ENCODE measurements around the gene POU2F3.

Gene POU2F3

DNA sequence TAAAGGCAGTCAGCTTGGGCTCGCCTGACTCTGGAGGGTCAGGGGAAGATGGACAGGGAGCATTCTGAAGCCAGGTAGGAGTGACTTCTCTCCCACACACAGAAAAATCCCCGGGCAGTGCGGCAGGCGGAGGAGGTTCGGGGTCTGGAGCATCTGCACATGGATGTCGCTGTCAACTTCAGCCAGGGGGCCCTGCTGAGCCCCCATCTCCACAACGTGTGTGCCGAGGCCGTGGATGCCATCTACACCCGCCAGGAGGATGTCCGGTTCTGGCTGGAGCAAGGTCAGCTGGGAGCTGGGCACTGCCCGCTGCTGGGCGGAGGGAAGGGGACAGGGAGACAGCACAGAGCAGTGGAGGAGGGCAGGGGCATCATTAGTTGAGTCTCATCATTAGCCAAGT lies 13.2 kb upstream of the POU2F3 start:
- DNase-seq (ENCODE audit: low spot score): no peak

DNA sequence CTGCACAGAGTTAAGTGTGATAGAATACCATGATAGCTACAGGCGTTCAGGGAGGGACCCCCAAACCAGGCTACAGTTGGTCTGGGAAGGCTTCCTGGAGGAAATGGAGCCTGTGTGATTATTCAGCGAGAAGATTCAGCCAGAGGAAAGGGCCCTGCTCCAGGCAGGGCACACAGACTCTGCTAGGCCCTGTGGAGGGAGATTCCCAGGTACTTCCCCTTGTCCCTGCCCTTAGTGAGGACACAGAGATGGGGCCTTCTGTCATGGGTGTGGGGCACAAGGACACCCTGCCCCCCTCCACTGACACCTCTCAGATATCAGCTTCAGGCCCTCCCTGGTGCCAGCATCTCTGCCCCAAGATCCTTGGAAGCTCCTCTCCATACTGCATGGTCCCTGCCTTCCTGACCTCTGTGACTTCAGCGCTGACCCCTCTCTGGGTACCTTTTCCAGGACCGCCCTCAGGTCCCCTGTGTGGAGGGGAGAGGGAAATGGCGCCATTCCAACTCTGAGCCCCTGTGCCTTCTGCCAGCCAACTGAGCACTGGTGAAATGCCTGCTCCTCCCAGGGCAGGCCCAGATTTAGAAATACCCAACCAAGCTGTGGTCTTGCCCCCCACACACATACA lies 12.6 kb upstream of the POU2F3 start:
- DNase-seq (ENCODE audit: low spot score): no peak

DNA sequence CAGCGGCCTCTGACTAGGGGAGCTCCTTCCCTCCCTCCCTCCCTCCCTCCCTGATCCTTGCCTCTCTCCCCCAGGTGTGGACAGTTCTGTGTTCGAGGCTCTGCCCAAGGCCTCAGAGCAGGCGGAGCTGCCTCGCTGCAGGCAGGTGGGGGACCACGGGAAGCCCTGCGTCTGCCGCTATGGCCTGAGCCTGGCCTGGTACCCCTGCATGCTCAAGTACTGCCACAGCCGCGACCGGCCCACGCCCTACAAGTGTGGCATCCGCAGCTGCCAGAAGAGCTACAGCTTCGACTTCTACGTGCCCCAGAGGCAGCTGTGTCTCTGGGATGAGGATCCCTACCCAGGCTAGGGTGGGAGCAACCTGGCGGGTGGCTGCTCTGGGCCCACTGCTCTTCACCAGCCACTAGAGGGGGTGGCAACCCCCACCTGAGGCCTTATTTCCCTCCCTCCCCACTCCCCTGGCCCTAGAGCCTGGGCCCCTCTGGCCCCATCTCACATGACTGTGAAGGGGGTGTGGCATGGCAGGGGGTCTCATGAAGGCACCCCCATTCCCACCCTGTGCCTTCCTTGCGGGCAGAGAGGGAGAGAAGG lies 11.1 kb upstream of the POU2F3 start:
- DNase-seq (ENCODE audit: low spot score): peak; percentile 58

DNA sequence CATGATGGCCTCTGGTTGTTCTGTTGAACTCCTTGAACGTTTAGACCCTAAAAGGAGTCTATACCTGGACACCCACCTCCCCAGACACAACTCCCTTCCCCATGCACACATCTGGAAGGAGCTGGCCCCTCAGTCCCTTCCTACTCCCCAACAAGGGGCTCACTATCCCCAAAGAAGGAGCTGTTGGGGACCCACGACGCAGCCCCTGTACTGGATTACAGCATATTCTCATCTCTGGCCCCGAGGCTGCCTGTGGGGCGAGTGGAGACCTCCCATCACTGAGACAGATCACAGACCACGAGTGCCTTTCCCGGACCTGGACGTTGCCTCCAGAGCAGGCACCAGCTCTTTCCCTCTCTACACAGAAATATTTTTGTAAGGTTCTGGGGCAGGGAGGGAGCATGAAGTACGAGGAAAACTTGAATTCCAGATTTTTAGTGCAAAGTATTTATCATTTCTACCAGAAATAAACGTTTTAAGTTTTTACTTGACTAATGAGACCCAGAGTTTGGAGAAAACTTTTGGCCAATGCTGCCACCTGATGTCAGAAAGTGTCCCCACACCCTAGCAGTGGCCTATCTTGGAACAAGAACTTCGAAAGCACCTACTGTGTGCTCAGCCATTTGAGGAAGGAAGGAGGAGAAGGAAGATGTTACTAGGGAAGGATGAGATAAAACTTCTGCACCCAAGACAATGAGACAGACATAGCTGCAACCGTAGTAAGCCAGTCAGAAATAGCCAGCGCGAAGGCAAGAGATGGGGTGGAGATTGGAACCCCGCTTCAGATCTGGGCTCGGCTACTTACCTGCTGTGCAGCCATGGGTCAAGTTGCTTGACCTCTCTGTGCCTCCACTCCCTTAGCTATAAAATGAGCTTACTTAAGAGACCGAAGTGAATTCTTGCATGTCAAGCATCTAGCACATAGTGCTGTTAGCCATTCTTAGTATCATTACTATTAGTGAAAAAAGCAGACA lies 10.2 kb upstream of the POU2F3 start:
- no peak for DNase-seq (ENCODE audit: low spot score)

- DNase-seq (ENCODE audit: low spot score): no peak
Measured at GRCh38 chr11:120230433-120231071, 9.4 kb upstream of the POU2F3 start.

- no peak for DNase-seq (ENCODE audit: low spot score)
Measured at GRCh38 chr11:120231963-120232362, 8.0 kb upstream of the POU2F3 start.

GRCh38 chr11:120233207-120233803 lies 6.6 kb upstream of the POU2F3 start:
- DNase-seq (ENCODE audit: low spot score): no peak

- peak; percentile 58 for DNase-seq (ENCODE audit: low spot score)
Measured at GRCh38 chr11:120235024-120235628, 4.8 kb upstream of the POU2F3 start.

DNA sequence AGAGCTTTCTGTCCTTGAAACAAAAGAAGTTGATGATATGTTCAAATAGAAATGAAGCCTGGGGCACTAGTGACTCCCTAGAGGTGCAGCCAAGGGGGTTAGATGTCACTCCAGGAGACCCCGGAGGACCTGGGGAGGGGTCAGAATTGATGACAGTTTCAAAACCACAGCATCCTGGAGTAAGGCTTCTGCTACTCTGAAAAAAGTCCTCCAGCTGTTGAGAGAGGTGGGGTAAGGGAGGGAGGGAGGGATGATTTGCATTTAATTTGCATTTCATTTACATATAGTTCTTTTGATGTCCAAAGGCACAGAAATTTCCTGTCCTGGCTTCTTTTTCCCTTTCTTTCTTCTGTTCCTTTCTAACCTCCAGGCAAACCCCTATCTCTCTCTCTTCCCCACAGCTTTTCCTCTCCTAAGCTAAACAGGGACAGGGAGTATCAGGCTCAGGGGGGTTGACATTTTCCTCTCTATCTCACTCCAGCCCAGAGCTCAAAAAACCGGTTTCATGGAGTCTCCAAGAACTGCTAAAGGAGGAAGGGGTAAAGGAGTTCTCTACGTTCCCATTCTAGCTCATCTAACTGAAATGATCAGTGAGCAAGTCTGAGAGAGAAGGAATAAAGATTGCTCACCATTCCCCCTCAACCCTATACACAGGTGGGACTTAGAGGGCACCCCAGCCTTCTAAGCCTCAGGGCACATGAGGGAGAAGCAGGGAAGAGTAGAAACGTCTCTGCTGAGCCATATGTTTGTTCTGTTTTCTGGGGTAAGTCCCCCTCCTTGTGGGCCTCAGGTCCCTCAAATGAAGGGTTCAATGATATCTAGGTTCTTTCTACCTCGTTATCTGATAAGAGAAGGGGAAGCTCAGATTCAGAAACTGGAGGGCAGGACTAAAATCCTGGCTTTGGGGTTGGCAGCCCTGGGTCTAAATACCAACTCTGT lies 3.5 kb upstream of the POU2F3 start:
- no peak for DNase-seq (ENCODE audit: low spot score)

DNA sequence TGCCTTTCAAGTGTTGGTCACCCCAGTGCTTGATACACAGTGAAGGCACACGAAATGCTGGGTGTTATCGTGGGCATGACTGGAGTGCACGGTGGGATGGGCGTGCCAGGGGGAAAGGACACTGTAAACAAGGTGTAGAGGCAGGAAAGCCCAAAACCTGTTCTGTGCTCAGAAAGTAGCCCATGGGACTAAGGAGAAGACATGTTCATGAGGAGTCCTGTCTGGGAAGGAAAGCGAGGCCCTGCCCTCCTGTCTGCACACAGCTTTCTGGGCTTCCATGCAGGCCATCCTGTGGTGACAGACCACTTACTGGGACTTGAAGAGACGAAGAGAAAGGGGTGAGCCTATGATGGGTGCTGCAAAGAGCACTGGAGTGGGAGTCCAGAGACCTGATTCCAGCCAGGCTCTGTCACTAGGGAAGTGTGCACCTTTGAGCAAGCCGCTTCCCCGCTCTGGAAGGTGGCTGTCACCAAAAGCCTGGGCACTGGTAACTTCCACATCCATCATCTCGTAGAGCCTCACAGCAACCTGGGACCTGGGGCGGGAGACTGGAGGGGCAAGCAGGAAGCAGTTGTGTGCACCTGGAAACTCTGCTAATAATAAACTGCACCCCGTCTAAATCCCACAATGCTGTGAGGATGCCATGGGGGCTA lies 846 bp upstream of the POU2F3 start:
- no peak for DNase-seq (ENCODE audit: low spot score)

GRCh38 chr11:120240866-120241265 lies 926 bp downstream of the POU2F3 start:
- DNase-seq (ENCODE audit: low spot score): no peak

DNA sequence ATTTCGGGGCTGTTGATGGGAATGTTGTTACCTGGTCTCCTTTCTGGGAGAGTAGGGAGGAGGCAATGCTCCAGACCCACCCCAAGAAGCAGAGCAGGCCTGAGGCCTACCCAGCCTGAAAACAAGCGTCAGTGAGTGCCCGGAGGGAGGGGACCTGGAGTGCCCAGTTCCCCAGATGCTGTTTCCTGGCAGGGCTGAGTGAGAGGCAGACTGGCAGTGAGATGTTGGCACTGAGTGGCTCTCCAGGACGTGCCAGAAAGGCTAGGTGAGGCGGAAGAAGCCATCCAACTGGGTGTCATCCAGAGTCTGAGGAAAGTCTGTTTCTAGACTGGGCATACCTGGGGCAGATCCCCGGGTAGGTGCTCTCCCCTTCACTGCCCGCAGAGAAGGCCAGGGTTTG lies 1.3 kb downstream of the POU2F3 start:
- DNase-seq (ENCODE audit: low spot score): no peak

DNA sequence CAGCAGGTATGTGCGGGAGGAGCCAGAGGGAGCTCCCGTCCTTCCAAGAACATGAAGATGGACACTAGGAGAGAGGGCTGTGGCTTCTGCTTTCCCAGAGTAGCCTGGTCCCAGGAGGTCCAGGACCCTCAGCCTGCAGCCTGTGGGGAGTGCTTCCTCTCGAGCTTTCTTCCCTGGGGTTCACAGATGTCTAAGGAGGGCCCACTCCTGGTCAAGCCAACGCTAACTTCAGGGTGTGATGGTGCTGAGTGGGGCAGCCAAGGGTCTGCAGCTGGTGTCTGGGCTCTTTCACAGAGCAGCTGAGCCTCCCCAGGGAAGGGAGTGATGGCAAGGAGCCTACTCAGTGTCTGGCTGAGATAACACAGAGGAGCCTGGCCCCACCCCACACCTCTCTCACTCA lies 3.3 kb downstream of the POU2F3 start:
- no peak for DNase-seq (ENCODE audit: low spot score)

- no peak for DNase-seq (ENCODE audit: low spot score)
Measured at GRCh38 chr11:120244476-120245365, 4.8 kb downstream of the POU2F3 start.

DNA sequence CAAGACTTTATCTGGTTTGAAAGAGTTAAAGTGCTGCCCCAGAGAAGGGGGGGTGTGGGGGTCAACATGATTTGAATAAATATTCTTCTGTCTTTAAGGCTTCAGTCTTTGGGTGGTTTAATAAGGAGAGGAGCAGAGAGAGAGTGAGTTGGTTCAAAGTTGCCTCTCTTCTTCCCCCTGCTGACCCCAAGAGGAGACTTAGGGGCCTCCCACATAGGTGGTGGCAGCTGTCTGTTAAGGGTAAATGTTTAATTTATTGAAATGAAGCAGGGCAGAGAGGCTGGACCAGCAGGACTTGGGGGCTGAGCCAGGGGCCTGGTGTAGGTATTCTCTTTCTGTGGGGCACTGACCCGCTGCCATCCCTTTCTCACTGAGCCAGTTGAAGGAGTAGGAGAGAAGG lies 5.5 kb downstream of the POU2F3 start:
- no peak for DNase-seq (ENCODE audit: low spot score)

DNA sequence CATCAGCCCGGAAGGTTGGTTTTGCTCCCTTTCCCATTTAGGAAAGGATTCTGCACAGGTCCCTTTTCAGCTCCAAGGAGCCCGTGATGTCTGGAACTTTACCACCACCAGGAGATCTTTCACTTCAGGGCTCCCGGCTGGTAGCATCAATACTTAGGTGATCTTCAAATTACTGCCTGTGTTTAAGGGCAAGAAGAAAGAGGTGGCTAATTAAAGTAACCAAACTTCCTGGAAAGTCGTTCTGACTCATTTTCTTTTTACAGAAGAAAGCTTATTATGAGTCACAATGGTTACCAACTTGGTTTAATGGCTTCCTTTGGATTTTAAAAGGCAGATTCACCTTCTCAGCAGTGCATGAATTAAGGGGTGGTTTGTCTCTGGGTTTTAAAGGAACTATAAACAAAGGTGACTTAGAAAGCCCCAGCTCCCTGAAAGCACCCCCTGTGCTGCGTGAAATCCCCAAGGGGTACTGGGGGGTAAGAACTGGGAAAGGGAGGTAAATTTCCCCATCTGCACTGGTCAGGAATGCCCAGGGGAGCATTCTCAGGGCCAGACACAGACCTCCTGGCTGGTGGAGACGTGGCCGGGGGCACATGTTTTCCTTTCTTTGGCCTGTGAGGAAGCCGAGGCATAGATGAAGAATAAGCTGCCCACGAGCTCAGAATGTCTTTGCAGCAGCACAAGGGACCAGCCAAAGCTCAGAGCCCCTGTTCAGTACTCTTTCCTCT lies 8.8 kb downstream of the POU2F3 start:
- no peak for DNase-seq (ENCODE audit: low spot score)

- DNase-seq (ENCODE audit: low spot score): no peak
Measured at GRCh38 chr11:120249279-120250262, 9.6 kb downstream of the POU2F3 start.

Measured in HuH-7 (cell line).